Measurements from ENCODE around the gene SNX20. TPM values are rescaled to one million over a fixed set of nuclear protein-coding genes. Genes with fewer than 3 reads are reported as not detected.

Gene SNX20
- total and polyA plus RNA-seq, 2 of the 13 experiments (the other 11 are each of a cell fraction or from before 2014, with no cell fraction given), result not detected

- TF ChIP-seq HNRNPUL1 (IDR thresholded peaks at IDR 0.05; ENCODE audit: low read depth, low read length), result no peak
- TF ChIP-seq CREM (IDR thresholded peaks at IDR 0.05), result no peak
- TF ChIP-seq CREM (CRISPR knock-in tag; IDR thresholded peaks at IDR 0.05), result no peak
- TF ChIP-seq HIC2 (CRISPR knock-in tag; IDR thresholded peaks at IDR 0.05; ENCODE audit: low read depth), result 0 out of 2 replicates have a peak, but pooled peaks have one; percentile 26
These were observed 16.3 kb upstream of the SNX20 start (continued) for GRCh38 chr16:50697421-50697715.

- Histone ChIP-seq H3K27me3 (ENCODE audit: control insufficient read depth in 1 of 2, insufficient read depth in 2 of 2, low read length in 2 of 2) (peaks cover 3 to 24% of the 10 kb centered on the region in 2 experiments; a peak in 4 of 5 replicates), H3K36me3 (replicated peaks in 1 of 2; ENCODE audit: control insufficient read depth in 1 of 2, insufficient read depth in 2 of 2, low read length in 2 of 2) (no peaks in the 10 kb centered on the region), H3K27ac (ENCODE audit: extremely low read length, insufficient read depth, low read length) (peak overlapping the region; percentile 12), H3K4me1 (ENCODE audit: insufficient read depth, low read length) (peaks cover 72% of the 10 kb centered on the region), H3K4me3 (replicated peaks in 1 of 3; ENCODE audit: insufficient read depth in 1 of 3, low read depth in 2 of 3, low read length in 3 of 3) (peak overlapping the region in 2 of 3 experiments; percentile 7 to 44; a peak in 3 of 6 replicates), H2AFZ (ENCODE audit: low read length) (no peak overlapping the region), H3K9me3 (ENCODE audit: low read length) (no peaks in the 10 kb centered on the region), H4K20me1 (ENCODE audit: insufficient read depth, low read length) (no peaks in the 10 kb centered on the region), H3K79me2 (ENCODE audit: insufficient read depth, low read length) (no peaks in the 10 kb centered on the region), H3K4me2 (ENCODE audit: low read depth, low read length) (peak overlapping the region; percentile 67), H3K9ac (ENCODE audit: insufficient read depth, low read depth, low read length) (peak overlapping the region; percentile 35; the same call in 1 of the 2 replicates)
- in situ Hi-C loops (cut with HindIII; ENCODE audit: extremely low pct_ligation_motif_present, low pct_unique_long_range_greater_than_20kb) (no loop called here), intact Hi-C loops (cut with micrococcal nuclease; ENCODE audit: unreplicated experiment) (no loop called here)
- ATAC-seq (peak; percentile 71), DNase-seq (ENCODE audit: low spot score) (peak; percentile 78), FAIRE-seq (peak; percentile 62)
- ChIA-PET CTCF (ENCODE audit: low intra/inter-chr PET ratio, low total read pairs) (interaction anchor here (1.3 kb wide), 1 partner anchor 110 kb away, joined by 3 read pairs; no protein-coding TSS in a partner anchor), POLR2A (interaction anchor here (0.6 to 1.7 kb wide), 5 partner anchors 9 to 426 kb away, joined by 3 to 6 read pairs (median 3); partner anchors contain the start of gene CYLD)
- WGBS (ENCODE audit: low lambda C conversion rate), result 57% methylated on average over 15 of the region's 15 CpGs
- no TSS peak for BruUV-seq (replicated peaks)
- TF ChIP-seq RELA (CRISPR knock-in tag; IDR thresholded peaks at IDR 0.05), result 0 out of 2 replicates have a peak, but pooled peaks have one; percentile 4
- peak; percentile 52 for TF ChIP-seq SAP130 (CRISPR knock-in tag; IDR thresholded peaks at IDR 0.05; ENCODE audit: low read depth)
- TF ChIP-seq TARDBP (CRISPR knock-in tag; IDR thresholded peaks at IDR 0.05), result 0 out of 2 replicates have a peak, but pooled peaks have one; percentile 42
- no peak for TF ChIP-seq ZNF782 (CRISPR knock-in tag; IDR thresholded peaks at IDR 0.05; ENCODE audit: borderline replicate concordance)
- peak; percentile 43 for TF ChIP-seq RBM39 (IDR thresholded peaks at IDR 0.05; ENCODE audit: low read depth, low read length, poor library complexity, severe bottlenecking)
- no peak for TF ChIP-seq SMC3 (IDR thresholded peaks at IDR 0.05; ENCODE audit: low read length)
- no peak; the same call in 1 of the 2 replicates for TF ChIP-seq SNAPC4 (CRISPR knock-in tag; IDR thresholded peaks at IDR 0.05)
- TF ChIP-seq SOX5 (CRISPR knock-in tag; IDR thresholded peaks at IDR 0.05; ENCODE audit: borderline replicate concordance), result no peak
- TF ChIP-seq MEF2D (CRISPR knock-in tag; IDR thresholded peaks at IDR 0.05), result no peak
- TF ChIP-seq RBAK (CRISPR knock-in tag; IDR thresholded peaks at IDR 0.05), result no peak
- TF ChIP-seq ZNF350 (CRISPR knock-in tag; IDR thresholded peaks at IDR 0.05; ENCODE audit: borderline replicate concordance, low read depth), result peak; percentile 36; the same call in 1 of the 2 replicates
- TF ChIP-seq MYC (CRISPR knock-in tag; IDR thresholded peaks at IDR 0.05; ENCODE audit: borderline replicate concordance), result peak; percentile 6; the same call in 1 of the 2 replicates
These were observed 15.7 kb upstream of the SNX20 start for GRCh38 chr16:50696575-50697420.

Measured in HepG2 (cell line).